Stimulated activated CD4-positive, alpha-beta T cell treated with anti-CD3 and anti-CD28 coated beads, TNF-alpha, amount 100 ng/mL, for 24 hours (primary cell): ENCODE results near the gene MAML1.
A peak's percentile ranks its signal among the peaks of the same experiment; 100 is the strongest.
"Not testable (repeated sequence)": the region's sequence is repeated elsewhere in the genome, so short reads cannot be mapped to it uniquely, and the experiment has no call there.

Source experiments
- DNase-seq, 3 experiments: peaks; one replicate each; pipeline ENCODE4 v3.0.0-alpha.2; 2020; ENCODE audit warnings: low read depth in 3 of 3

The MAML1 gene

GRCh38 chr5:179733772-179734126 is 1.1 kb downstream of the MAML1 start:
- DNase-seq, result no peak

- DNase-seq, result no peak
Measured at GRCh38 chr5:179734536-179735164, 2.0 kb downstream of the MAML1 start.

- no peak for DNase-seq
Measured at GRCh38 chr5:179738742-179739141, 6.1 kb downstream of the MAML1 start.

- not testable (repeated sequence) for DNase-seq
Measured at GRCh38 chr5:179744106-179744505, 11.5 kb downstream of the MAML1 start.

- no peak for DNase-seq
Measured at GRCh38 chr5:179746872-179747271, 14.2 kb downstream of the MAML1 start.

GRCh38 chr5:179747811-179748210 is 15.2 kb downstream of the MAML1 start:
- DNase-seq, result no peak

- DNase-seq, result no peak
Measured at GRCh38 chr5:179749857-179750508, 17.4 kb downstream of the MAML1 start.

GRCh38 chr5:179753971-179754370 is 21.3 kb downstream of the MAML1 start:
- no peak for DNase-seq

GRCh38 chr5:179755022-179755421 is 22.4 kb downstream of the MAML1 start:
- no peak for DNase-seq

GRCh38 chr5:179758955-179759354 is 26.3 kb downstream of the MAML1 start:
- no peak for DNase-seq

GRCh38 chr5:179759581-179760551 is 27.2 kb downstream of the MAML1 start:
- peak in 2 of 3 experiments; percentile 8 to 13 for DNase-seq

- no peak for DNase-seq
Measured at GRCh38 chr5:179762079-179762780, 29.6 kb downstream of the MAML1 start.

- no peak for DNase-seq
Measured at GRCh38 chr5:179762781-179763176, 30.2 kb downstream of the MAML1 start.

GRCh38 chr5:179763215-179763945 is 30.8 kb downstream of the MAML1 start:
- DNase-seq, result peak; percentile 21 to 34 (median 33)

- no peak for DNase-seq
Measured at GRCh38 chr5:179764056-179764455, 31.4 kb downstream of the MAML1 start.

- DNase-seq, result no peak
Measured at GRCh38 chr5:179765400-179765799, 32.8 kb downstream of the MAML1 start.

GRCh38 chr5:179766021-179766725 is 33.6 kb downstream of the MAML1 start:
- DNase-seq, result no peak

- no peak for DNase-seq
Measured at GRCh38 chr5:179766726-179767455, 34.3 kb downstream of the MAML1 start.

- DNase-seq, result no peak
Measured at GRCh38 chr5:179767496-179768100, 35.0 kb downstream of the MAML1 start.
